GM21390 (cell line): ENCODE measurements around the gene ANKRD63.

Source experiments
- ATAC-seq: cut with Tn5 transposase; IDR thresholded peaks from one replicate; pipeline ENCODE4 v1.9.1; 2021; ENCODE audit not compliant: unreplicated experiment

Gene ANKRD63

GRCh38 chr15:40245666-40246450, 37.0 kb downstream of the ANKRD63 start:
- no peak for ATAC-seq

- ATAC-seq = no peak
Observed at GRCh38 chr15:40244961-40245523, 37.8 kb downstream of the ANKRD63 start.

GRCh38 chr15:40243126-40243810, 39.6 kb downstream of the ANKRD63 start:
- ATAC-seq = no peak

- ATAC-seq = no peak
Observed at GRCh38 chr15:40242601-40243000, 40.3 kb downstream of the ANKRD63 start.

GRCh38 chr15:40242213-40242599, 40.7 kb downstream of the ANKRD63 start:
- no peak for ATAC-seq

GRCh38 chr15:40241269-40242212, 41.3 kb downstream of the ANKRD63 start:
- no peak for ATAC-seq

GRCh38 chr15:40240619-40241221, 42.1 kb downstream of the ANKRD63 start:
- no peak for ATAC-seq

- no peak for ATAC-seq
Observed at GRCh38 chr15:40239693-40240618, 42.9 kb downstream of the ANKRD63 start.

- ATAC-seq = no peak
Observed at GRCh38 chr15:40239404-40239692, 43.5 kb downstream of the ANKRD63 start.

- ATAC-seq = no peak
Observed at GRCh38 chr15:40238532-40239403, 44.1 kb downstream of the ANKRD63 start, which contains the start of gene PAK6. TSS of gene PAK6 (plus strand) at chr15:40239063. CDS start at chr15:40264786, 25,723 bp downstream.

GRCh38 chr15:40235201-40235885, 47.5 kb downstream of the ANKRD63 start:
- ATAC-seq = no peak

- no peak for ATAC-seq
Observed at GRCh38 chr15:40234783-40235182, 48.1 kb downstream of the ANKRD63 start.

- no peak for ATAC-seq
Observed at GRCh38 chr15:40233727-40234577, 48.9 kb downstream of the ANKRD63 start.

- ATAC-seq = no peak
Observed at GRCh38 chr15:40232625-40233070, 50.2 kb downstream of the ANKRD63 start.
